ENCODE results near the gene STRA8.

STRA8 gene

DNA sequence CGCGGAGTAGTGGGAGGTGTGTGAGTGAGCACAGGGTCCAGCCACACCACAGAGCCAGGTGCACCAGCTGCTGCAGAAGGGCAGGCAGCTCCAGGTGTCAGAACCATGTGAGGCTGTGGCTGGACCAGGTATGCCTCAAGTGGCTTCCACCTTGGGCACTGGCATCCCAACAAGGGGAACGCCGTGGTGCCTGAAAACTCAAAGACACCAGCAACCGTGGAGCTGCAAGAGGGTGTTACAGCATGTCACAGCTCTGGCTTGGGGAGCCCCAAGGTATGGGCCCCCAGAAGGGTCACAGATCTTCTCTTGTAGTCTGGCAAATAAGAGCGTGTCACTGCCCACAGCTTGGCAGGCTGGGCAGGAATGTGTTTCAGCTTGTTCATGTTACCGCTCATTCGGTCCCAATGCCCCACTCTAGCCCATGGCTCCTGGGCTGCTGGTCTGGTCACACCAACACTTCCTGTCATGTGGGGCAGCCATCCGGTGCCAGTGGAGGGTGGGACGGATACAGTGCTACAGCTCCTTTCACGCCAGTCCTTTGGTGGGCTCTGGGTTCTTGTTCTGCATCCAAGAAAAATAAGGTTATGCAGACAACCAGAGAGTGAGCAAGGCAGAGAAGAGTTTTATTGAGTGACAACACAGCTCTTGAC lies 29.8 kb downstream of the STRA8 start:
- DNase-seq, result no peak

GRCh38 chr7:135265637-135266036 lies 32.0 kb downstream of the STRA8 start:
- no peak for DNase-seq

- no peak for DNase-seq
Measured at GRCh38 chr7:135269921-135270320, 36.3 kb downstream of the STRA8 start.

- DNase-seq, result no peak
Measured at GRCh38 chr7:135270577-135271254, 37.1 kb downstream of the STRA8 start.

DNA sequence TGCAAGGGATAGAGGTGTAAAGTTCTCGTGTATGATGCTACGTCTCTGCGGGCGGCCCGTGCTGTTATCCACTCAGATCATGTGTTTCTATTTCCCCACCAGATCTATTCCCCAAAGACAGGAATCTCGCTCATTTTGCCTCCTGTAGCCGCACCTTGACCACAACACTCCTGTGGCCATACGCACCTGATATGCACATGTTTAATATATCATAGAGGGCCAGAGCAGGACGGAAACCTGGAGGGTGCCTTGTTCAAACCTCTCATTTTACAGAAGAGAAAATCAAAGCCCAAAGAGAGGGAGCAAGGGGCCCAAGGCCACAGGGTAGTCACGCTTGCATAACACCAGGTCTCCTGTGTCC lies 37.6 kb downstream of the STRA8 start:
- DNase-seq, result no peak

GRCh38 chr7:135272303-135272702 lies 38.7 kb downstream of the STRA8 start:
- DNase-seq, result no peak

DNA sequence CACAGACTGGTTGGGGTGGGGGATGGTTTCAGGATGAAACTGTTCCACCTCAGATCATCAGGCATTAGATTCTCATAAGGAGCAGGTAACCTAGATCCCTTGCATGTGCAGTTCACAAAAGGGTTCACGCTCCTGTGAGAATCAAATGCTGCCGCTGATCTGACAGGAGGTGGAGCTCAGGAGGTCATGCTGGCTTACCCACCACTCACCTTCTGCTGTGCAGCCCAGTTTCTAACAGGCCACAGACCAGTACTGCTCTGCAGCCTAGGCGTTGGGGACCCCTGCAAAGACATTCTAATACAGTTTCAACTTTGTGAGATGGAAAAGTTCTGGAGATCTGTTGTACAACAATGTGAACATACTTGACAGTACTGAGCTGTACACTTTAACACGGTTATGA lies 39.9 kb downstream of the STRA8 start:
- no peak for DNase-seq

GRCh38 chr7:135274495-135275268 lies 41.0 kb downstream of the STRA8 start:
- peak in 50 of 58 donors; percentile 5 to 86 (median 38) for DNase-seq

DNA sequence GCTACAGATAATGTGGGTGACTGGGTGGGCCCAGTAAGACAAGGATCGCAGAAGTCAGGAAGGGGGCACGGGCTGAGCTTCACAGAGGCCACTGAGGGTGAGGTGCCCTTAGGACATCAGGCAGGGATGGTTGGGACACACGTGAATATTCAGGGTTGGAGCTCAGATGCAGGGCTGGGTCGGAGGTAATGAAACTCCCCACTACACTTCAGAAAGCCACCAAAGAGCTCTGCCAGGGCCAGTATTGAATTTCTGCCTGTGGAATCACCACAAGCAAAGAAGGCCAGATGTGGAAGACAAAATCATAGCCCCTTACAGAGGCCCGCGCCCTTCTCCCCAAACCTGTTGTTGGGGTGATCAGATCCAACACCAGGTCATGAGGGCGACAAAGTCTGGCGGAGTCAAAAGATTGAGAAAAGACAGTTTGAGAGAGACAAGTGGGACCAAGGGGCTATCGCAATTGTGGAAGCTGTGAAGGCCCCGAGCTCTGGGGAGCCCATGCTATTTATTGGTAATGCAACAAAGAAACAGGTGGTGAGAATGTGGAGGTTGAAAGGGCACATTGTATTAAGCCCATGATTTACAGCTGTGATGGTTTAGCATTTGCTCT lies 42.4 kb downstream of the STRA8 start:
- no peak for DNase-seq

DNA sequence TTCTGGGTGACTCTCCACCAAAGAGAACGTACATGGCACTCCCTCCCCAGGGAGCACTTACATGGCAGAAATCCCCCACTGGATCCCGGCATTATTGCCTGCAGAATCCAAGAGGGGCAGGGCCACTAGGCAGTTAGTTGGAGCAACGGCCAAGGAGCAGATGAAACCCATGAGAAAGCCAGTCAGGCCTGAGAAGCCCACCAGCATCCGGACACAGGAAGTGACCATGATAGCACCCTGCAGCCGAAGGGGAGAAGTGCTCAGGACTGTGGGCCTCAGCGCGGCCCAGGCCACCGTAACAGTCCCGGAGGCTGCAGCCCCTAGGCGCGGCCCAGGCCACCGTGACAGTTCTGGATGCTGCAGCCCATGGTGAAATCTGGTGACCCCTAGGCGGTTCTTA lies 43.5 kb downstream of the STRA8 start:
- DNase-seq, result no peak

GRCh38 chr7:135281363-135281949 lies 47.8 kb downstream of the STRA8 start:
- DNase-seq, result peak in 53 of 58 donors; percentile 28 to 89 (median 65)

DNA sequence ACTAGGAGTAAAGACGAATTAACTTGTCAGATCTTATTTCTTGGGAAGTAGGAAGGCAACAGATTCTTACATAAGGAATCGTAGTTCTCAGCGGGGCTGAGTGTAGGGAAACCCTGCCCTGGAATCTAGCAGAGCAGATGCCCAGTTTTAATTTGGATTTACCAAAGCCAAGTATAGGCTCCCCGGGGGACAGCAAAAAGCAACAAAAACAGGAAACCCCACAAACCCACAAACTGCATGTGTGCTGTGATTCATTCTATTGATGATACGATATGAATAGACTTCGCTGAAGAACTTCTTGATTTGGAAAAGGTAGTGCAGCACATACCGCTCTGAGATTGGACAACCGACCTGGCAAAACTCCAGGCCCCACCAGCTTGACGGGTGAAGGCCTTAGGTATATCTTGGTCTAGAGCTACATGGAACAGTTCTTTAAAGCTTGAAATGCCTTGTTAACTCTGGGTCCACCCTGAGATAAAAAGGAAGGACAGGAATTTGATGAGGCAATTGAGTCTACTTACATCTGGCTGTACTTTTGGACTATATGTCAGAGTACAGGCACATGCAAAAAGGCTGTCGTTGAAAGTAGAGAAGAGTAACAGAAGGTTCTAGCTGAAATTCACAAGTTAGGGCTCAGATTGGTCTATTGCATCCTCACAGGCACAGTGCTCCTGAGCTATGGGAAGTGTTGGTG lies 49.1 kb downstream of the STRA8 start:
- DNase-seq, result peak in 3 of 58 donors; percentile 8 to 18 (median 12)

- no peak for DNase-seq
Measured at GRCh38 chr7:135283959-135284638, 50.5 kb downstream of the STRA8 start.

- DNase-seq, result no peak
Measured at GRCh38 chr7:135285547-135286233, 52.1 kb downstream of the STRA8 start.

GRCh38 chr7:135286876-135287275 lies 53.2 kb downstream of the STRA8 start:
- no peak for DNase-seq

DNA sequence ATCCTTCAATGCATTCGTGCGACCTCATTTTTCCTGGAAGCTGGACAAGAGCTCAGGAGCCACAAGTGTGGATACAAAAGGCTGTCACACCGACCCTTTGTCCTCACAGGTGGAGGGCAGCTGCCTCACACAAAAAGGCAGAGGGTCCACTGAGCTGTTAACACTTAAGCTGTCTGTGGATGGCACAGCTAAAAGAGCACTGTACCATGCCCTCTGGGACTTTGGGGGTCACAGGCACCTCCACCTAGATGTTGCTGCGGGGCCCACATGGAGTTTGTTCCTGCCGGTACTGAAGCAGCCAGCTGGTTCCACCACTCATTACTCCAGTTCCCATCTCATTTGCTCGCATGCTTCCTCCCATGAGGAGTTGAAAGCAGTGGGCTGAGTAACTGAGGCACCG lies 57.0 kb downstream of the STRA8 start:
- DNase-seq, result no peak

- no peak for DNase-seq
Measured at GRCh38 chr7:135291809-135292253, 58.2 kb downstream of the STRA8 start.

GRCh38 chr7:135299235-135299634 lies 65.6 kb downstream of the STRA8 start:
- DNase-seq, result no peak

DNA sequence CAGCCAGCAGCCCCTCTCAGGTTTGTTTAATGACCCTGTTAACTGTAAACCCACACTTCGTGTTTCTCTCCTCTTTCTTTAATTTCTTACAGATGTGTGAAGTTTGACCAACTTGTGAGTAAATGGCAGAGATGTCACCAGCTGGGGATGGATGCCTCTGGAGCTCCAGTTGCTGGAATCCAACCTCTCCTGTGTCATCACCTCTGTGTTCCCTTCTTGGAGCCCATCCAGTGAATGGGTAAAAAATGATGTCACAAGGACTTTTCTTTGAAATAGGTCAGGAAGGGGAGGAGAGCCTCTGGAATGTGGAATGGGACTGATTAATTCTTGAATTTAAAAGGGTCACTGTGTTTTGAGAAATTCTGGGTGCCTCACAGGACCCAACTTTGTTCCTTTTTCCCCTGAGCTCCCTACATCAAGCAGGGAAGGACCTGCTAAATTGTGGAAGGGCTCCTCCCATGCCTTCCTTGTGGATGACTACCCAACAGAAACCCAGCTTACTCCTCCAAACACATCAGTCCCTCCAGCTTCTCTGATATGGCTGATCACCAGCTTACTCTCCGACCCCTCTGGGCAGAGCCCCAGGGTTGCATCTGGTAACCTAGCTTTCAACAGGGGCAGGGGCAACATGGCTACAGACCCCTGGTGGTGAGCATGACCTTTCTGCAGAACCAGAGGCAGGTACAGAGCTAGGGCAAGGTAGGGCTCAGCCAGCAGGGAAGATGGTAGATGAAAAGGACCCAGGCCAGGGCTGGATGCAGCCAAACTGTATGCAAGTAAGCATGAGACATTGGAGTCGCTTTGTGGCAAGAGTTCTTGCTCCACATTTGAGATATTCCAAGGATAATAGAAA lies 67.5 kb downstream of the STRA8 start:
- no peak for DNase-seq

Measured in anterior cingulate cortex (tissue), 58 donors.